GF-D8 (cell line): ENCODE measurements around the gene UPF2.
"Not testable (repeated sequence)": the region's sequence is repeated elsewhere in the genome, so short reads cannot be mapped to it uniquely, and the experiment has no call there.

Experiments
- DNase-seq: peaks from one replicate; lab custom pipeline; 2025; lab: John Stamatoyannopoulos, UW

The UPF2 gene

DNA sequence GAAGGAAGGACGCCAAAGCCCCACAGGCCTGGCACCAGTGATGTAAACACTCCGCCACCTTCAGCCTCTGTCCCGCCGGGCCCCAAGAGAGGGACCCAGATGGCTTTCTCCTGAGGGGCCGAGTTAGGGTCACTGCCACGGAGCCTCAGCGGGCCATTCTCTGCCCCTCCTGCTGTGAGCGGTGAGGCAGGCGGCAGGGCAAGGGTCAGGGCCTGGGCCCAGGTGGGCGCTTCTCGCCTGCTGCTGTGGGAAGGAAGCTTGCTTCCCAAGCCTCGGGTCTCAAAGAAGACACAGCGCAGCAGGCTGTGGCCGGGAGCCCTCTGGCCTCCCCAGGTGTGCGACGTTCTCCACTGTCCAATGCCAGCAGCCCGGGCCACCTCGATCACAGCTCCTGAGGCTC is 134.7 kb downstream of the UPF2 start:
- no peak for DNase-seq

DNA sequence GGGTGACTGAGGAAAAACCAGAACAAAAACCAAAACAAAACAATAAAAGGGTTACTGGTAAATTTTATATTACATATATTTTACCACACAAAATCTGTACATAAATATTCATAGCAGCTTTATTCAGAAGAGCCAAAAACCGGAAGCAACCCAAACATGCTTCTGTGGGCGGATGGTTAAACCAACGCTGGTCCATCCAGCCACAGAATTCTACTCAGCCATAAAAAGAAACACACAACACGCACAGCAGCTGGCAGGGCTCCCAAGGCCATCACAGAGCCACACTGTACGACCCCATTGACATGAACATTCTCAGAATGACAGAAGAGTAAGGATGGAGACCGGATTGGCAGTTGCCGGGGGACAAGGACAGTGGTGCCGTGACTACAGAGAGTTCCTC is 135.9 kb downstream of the UPF2 start:
- DNase-seq: no peak

DNA sequence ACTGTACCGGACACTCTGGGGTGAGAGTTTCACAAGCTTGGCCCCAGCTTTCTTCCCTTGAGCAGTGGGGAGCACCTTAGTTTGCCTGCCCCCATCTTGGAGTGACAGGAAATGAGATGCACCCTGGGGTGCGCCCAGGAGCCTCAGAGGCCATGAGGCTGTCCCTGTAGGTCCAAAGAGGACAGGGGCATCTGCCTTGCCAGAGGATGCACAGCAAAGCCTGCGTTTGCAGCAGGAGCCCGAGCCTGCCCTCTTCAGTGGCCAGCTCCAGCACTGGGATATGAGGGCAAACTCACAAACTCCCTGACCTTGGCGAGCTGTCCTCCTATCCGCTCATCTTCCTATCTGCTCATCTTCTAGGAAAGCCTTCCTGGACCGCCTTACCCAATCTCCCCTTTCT is 140.0 kb downstream of the UPF2 start:
- DNase-seq: no peak

DNA sequence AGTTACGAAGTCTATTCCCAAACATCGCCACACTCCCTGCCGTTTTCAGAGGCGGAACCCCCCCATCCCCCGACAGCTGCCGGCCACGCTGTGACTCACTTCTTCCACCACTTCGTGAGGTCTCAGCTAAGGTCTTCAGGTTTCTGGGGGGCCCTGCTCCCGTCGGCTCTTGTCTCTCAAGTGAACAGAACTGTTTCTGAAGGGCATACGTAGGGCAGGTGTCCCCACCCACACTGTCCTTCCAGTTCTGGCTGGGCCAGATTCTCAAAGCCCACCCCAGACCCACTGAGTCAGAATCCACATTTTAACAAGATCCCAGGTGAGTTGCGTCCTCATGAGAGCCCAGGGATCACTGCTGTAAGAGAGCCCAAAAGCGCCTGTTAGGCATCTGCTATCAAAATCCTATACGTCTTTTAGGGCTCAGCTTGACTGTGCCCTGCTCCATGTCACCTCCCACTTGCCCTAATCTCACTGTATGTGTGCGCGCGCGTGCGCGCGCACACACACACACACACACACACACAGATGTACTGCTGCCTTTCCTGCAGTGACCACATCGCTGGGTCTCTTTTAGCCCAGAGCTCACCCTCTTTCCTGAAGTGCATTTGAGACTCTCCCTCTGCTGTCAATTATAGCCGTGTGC is 140.7 kb downstream of the UPF2 start:
- no peak for DNase-seq

DNA sequence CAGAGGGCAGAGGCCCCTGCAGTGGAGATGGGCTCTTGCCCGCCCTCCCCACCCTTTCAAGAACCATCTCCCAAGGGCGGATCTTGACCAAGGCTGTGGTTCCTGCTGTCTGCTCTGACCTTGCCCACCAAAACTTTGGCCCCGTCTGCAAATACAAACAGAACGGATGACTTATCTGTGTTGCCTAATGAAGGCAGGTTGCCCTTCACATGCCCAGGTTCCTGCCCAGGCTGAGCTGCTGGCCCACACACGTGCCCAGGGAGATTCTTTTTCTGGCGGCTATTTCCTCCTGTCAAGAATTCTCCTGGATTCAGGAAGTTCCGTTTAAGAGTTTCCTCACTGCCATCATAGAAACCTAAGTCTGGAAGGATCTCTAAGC is 141.2 kb downstream of the UPF2 start:
- no peak for DNase-seq

DNA sequence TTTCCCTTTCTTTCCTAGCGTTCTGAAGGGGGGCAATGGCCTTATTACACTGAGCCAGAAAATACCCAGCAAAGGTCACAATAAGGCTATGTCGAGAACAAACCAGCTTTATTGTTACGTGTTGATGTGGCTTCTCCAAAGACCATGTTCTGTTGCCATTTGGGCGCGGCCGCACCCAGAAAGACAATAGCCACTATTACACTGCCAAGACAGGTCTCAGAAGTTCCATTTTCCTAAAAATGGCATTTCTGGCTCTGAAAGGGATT is 141.6 kb downstream of the UPF2 start:
- DNase-seq: no peak

DNA sequence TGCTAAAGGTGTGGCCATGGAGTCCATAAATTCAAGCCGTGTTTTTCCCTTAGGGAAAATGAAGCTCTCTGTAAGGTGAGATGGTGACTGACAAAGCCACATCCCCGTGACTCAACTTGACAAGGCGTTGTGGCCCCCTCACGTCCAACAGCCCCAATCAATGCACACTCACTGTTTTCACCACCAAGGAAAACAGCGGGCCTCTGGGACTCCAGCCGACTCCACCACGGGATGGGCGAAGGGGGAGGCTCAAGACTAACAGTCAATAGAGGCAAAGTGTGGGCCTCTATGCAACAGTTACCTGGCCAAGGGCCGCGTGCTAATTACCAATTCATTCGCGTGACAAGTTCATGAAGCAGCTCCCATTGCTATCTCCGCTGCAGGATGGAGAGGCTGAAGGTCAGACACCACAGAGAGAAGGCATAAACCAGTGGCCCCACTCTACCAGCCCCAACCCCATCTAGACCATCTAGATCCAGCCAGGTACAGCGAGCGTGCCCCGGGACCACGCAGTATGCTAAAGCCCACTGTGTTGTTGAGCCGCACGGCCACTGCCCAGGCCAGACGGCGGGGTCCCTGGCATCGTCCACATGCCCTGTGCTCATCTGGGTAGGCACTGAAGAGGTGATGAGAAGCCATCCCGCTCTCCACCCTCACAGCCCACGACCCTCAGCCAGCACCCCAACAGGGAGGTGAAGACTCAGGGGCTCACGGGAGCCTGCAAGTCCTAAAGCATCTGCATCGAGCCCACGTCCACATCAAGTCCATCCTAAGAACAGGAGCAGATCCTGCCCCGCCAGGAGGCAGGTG is 143.3 kb downstream of the UPF2 start:
- DNase-seq: no peak

DNA sequence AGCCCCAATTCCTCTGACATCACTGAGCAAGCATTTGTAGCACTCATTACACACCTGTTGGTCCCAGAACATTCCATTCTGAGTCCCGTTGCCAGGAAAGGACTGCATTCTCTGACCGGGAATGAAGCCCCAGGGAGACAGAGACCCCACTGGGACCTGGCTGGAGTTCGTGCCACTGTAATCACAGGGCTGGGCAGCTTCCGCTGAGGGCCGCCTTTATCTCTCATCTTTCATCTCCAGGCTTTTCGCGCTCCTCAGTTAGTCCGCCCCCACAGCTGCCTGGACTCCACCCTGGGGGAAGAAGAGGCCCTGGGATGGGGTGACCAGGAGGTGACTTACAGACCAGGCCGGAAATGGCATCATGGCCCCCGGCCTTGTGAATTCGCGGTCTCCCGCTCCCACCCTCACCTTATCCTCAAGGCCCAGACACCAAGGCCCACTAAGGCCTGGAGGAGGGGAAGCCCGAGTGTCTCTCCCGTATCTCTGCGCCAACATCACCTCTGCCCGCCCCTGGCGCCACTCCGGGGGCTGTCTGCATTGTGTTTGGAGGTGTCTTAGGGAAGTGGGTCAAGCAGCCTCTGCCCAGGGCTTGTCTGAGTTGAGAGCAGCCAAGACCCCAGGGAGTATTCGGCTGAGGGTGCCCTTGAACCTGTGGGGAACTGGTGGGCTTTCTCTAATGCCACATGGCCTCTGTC is 144.1 kb downstream of the UPF2 start:
- no peak for DNase-seq

DNA sequence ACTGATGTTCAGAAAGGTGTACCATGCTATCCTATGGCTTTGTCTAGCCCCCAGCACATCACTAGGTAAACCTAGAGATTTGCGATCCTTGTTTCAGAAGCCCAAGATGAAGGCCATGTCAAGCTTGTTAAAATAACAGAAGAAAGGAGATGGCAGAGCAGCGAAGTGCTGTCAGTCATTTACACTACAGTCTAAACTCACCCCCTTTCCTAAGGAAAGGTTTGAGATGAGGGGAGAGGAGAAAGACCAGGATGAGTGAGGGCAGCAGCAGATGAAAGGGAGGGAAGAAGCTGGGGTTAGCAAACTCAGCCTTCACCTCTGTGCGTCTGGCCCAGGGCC is 144.6 kb downstream of the UPF2 start:
- DNase-seq: no peak

DNA sequence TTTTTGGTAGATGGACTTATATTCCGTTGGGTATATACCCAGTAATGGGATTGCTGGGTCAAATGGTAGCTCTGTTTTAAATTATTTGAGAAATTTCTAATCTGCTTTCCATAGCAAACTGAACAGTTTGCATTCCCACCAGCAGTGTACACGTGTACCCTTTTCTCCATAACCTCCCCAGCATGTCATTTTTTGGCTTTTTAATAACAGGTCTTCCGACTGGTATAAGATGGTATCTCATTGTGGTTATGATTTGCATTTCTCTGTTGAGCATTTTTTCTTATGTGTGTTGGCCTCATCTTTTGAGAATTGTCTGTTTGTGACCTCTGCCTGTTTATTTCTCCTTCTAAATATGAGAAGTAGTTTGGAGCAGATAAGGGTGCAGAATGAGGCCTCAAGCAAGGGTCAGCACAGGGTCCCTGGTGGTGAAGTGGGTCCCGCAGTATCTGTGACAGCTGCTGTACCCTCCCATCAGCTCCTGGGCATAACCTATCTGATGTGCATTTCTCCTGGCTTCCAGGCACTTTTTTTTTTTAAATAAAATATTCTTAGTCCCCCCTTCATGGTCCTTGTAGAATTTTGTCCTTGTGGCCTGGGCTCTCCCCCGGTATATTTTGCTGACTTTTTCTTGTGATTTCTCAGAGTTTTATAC is 145.9 kb downstream of the UPF2 start:
- DNase-seq: no peak

DNA sequence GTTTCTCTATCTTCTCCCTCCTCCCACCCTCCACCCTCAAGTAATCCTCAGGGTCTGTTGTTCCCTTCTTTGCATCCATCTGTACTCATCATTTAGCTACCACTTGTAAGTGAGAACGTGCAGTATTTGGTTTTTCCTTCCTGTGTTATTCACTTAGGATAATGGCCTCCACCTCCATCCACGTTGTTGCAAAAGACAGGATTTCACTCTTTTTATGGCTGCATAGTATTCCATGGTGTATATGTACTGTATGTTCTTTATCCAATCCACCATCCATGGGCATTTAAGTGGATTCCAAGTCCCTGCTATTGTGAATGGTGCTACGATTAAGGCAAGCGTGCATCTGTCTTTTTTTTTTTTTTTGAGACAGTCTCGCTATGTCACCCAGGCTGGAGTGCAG is 147.0 kb downstream of the UPF2 start:
- DNase-seq: no peak

DNA sequence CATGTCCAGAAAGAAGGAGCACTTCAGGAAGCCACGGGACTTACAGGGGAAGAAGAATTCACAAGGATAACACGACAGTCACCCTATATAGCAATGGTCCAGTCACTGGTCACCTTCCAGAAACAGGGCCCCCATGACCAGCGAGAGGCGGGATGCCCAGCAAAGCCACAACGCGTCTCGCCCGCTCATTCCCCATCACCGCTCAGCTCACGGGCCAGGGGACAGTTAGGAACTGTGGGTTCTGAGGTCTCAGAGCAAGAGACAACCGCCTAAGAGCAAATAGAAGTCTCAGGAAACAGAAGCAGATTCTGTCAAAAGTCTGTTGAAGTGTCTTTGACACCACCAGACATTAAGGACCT is 147.5 kb downstream of the UPF2 start:
- no peak for DNase-seq

DNA sequence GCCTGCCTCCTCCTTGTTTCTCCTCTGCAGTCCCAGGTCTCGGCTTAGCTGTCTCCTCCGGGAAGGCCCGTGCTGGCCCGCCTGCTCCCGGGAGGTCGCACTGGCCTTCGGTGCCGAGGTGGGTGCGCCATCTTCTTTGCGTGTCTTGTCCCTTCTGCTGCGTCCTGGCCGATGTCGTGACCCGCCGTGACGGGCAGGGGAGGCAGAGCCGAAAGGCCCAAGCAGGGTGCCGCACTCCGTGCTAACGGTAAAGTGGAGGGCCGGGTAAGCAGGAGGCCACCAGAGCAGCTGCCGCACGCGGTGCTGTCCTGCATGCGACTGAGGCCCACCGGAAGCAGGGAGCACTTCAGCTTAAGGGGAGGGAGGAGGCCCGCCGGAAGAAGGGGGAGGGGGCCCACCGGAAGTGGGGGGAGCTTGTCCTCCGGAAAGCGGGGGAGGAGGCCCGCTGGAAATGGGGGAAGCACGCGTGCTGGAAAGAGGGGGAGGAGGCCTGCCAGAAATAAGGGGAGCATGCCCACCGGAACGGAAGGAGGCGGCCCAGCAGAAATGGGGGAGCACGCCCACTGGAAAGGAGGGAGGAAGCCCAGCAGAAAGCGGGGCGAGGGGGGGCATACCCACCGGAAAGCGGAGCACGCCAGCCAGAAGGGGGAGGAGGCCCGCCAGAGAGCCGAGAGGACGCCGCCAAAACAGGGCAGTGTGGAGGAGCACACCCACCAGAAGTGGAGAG is 148.1 kb downstream of the UPF2 start:
- no peak for DNase-seq

DNA sequence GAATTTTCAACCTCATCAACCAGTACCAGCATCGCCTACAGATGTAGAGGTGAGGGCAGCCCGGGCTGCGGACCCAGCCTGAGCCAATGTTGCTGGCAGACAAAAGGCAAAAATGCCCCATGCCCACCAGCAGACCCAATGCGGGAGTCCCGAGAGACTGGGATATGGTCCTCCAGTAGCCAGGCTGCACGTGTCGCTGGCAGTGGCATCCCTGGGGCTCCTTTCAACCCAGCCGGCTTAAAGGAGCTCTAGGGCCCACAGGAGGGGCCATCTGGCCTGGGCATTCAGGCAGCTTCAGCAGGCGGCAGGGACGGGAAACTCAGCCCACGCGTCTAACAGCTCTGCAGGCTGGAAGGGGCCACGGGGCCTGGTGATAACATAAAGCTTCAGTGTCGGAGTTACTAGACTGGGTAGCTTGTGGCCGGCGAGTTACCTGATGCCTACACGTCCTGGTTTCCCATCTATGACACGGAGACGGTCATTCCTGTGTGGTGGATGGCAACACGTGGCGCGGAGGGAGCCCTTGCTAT is 148.8 kb downstream of the UPF2 start:
- no peak for DNase-seq

DNA sequence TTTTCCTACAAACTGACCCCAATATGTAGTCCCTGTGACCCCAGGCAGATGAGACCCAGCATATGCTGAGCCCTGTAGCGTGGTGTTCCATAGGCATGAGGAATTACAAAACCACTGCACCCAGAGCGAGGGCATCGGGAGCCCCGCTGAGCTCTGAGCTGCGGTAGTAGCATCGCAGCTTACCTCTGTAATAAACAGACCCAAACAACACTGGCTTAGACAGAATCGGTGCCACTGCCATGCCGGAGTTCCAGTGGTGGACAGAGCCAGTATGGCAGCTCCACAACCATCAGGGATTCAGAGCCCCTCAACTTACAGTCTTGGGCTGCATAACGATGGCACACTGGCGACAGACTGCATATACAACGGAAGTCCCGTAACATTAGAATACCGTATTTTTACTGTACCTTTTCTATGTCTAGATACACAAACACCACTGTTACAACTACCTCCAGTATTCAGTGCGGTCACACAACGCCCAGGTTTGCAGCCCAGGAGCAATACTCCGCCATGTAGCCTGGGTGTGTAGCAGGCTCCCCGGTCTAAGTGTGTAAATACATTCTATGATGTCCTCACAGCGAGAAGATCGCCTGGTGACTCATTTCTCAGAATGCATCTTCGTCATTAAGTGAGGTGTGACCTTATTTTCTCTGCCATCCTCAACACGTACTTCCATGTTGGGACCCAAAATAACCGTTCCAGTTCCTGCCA is 150.7 kb downstream of the UPF2 start:
- no peak for DNase-seq

DNA sequence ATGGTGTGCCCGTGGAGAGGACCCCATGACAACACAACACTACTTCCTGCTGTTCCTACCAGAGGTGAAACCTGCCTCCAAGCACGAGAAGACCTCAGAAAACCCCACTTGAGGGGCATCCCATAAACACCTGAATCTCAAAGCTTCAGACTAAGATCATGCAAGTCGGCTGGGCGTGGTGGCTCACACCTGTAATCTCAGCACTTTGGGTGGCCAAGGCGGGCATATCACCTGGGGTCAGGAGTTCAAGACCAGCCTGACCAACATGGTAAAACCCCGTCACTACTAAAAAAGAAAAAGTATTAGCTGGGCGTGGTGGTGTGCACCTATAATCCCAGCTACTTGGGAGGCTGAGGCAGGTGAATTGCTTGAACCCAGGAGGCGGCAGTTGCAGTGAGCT is 153.3 kb downstream of the UPF2 start:
- not testable (repeated sequence) for DNase-seq

DNA sequence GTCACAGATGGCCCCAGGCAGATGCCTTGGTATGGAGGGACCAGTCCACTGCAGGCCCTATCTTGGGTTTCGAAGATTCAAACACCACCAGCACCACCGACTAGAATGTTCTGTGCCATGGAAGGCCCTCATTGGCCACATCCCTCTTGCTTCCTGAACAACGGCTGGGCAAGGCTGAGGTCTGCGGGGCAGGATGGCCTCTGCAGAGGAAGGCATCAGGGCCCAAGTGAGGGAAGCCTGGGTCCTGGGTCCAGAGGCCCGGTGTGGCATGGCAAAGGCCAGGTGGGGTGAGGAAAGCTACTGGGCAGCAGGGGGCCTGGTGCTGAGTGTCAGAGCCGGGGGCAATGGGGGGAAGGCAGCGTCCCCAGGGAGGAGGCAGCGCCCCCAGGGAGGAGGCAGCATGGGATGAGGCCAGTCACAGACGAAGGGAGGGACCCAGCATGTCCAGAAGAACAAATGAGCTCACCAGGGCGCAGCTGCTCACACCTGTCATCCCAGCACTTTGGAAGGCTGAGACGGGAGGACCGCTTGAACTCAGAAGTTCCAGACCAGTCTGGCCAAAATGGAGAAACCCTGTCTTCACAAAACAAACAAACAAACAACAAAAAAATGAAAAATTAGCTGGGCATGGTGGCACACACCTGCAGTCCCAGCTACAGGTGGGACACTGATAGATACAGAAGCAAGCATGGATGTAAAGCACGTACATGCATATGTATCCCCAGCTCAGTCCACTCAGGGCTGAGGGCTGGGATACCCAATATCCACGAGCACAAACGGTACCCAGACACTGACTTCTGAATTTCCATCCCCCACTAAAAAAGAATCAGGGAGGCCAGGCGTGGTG is 155.0 kb downstream of the UPF2 start:
- no peak for DNase-seq

DNA sequence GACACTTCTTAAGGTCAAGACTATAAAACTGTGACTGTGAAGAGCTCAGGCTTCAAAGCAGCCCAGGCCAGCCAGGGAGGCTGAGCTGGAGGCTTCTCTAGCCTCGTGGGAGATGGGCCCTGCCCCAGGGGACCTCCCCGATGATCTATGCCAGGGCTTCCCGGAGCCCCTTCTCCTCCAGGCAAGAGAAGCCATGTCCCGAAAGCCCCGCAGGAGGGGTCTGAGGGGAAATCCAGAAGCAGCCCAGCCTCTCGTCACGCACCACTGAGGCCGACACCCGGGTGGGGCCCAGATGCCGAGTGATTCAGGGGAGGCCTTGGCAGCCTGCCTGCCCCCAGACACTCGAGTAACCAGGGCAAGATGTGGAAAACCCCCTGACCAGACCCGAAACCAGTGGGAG is 155.8 kb downstream of the UPF2 start:
- DNase-seq: no peak

DNA sequence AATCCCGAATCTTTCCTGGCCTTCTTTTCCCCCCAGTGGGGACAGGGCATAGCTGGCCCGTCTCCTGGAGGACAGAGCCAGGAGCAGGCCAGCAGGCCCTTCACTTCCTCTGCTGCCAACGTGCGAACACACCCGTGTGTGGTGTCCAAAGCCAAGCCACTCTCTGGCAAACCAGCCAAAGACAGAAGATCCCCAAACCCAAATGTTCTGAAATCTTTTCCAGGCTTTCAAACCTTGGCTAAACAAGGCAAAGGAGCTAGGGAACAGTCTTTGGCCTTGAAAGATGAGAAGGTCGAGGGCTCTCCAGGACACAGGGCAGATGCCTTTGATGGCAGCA is 156.5 kb downstream of the UPF2 start:
- DNase-seq: no peak

DNA sequence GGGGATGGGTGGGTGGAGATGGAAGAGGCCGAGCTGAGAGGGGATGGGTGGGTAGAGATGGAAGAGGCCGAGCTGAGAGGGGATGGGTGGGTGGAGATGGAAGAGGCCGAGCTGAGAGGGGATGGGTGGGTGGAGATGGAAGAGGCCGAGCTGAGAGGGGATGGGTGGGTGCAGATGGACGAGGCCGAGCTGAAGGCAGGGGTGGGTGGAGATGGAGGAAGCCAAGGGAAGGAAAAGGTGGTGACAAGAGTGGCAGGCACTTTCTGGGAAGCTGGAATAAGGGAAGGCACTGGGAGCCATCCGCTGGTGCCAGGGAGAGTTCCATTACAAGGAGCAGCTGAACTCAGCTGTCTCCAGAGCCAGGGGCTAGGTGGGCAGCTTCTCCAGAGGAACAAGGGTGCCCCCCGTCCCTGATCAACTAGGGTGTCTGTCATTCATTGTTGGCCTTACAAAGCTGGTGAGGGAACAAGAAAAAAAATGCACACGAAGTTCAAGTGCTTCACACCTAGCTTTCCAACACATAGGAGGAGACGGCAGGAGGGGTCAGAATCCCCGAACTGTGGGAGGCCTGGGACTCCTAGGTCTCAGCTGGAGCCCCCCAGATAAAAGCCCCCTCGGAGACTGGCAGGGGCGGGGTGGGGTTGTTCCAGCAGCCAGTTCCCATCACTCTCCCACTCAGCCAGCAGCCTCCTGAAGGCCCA is 157.0 kb downstream of the UPF2 start:
- DNase-seq: no peak
